ENCODE data around the gene DNAH10.
"Not testable (repeated sequence)": the region's sequence is repeated elsewhere in the genome, so short reads cannot be mapped to it uniquely, and the experiment has no call there.

Gene DNAH10

DNA sequence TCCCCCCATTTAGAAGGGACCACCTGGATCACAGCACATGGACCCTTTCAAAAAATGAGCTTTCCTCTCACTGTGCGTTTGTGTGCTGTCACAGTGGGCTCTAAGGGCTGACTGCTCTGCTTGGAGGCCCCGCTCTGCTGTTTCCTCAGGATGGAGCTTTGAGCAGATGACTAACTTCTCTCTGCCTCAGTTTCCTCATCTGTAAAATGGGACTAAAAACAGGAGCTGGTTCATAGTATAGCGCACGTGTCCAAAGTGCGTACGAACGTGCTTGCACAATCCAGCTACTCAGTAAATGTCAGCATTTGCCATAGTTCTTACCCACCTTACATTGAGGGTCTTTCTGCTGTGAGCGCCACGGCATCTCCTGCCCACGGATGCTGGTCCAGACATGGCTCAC, 12.7 kb upstream of the DNAH10 start:
- DNase-seq = no peak

DNA sequence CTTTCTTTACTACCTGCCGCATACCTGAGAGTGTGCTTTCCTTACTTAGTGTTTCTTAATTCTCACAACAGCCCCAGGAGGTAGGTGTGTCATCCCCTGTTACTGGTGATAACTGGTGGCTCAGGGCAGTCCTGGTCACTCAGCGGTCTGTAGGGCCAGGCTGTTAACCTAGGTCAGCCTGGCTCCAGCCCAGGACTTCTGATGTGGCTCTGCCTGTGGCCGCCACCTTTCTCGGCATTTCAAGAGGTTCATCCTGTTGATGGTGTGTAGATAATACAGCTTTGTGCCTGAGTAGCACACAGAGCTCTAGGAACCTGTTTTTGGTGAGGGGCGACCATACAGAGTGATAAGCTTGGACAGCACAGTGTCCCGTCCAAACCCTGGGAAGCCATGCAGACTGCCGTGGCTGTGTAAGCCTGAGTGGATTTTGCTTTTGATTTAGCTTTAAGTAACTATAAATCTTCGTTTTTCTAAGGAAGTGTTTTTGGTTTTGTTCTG, 11.9 kb upstream of the DNAH10 start:
- no peak for DNase-seq

GRCh38 chr12:123752046-123752445, 10.1 kb upstream of the DNAH10 start:
- no peak for DNase-seq

GRCh38 chr12:123754041-123754772, 7.9 kb upstream of the DNAH10 start:
- DNase-seq = no peak

DNA sequence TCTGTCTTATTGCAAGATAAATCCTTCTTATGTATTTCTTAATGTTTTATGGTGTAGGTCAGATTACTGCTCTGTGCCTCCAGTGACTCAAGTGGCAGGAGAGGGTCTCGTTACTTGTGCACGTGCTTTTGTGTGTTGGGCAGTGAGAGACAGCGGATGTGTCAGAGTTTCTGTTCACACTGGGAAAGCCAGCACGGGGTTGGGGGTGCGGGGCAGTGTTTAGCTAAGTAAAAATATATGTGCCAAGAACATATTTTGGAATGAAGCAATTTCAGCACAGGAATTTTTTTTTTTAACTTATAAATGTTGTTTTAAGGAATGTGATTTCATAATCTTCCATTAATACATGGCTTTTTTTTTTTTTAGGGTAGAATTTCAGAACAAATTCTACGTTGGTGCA, 4.5 kb upstream of the DNAH10 start:
- DNase-seq = no peak

GRCh38 chr12:123760267-123760938, 1.7 kb upstream of the DNAH10 start:
- DNase-seq = no peak

GRCh38 chr12:123762715-123763052, 583 bp downstream of the DNAH10 start:
- DNase-seq = no peak

GRCh38 chr12:123763093-123763492, 992 bp downstream of the DNAH10 start:
- DNase-seq = no peak

DNA sequence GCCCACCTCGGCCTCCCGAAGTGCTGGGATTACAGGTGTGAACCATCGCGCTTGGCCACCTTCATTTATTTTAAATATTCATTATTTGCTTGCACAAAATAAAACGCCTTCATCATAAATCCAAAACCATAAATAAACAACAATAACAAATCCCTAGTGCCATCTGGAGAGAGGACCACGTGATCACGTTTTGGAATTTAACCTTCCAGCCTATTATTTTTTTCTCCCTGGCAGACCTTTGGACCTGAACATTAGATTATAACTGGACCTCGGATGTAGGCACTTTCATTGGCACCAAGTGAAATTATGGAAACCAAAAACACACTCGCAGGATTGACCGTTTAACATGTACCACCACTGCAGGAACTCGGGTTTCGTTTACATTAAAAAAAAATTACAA, 2.0 kb downstream of the DNAH10 start:
- no peak for DNase-seq

DNA sequence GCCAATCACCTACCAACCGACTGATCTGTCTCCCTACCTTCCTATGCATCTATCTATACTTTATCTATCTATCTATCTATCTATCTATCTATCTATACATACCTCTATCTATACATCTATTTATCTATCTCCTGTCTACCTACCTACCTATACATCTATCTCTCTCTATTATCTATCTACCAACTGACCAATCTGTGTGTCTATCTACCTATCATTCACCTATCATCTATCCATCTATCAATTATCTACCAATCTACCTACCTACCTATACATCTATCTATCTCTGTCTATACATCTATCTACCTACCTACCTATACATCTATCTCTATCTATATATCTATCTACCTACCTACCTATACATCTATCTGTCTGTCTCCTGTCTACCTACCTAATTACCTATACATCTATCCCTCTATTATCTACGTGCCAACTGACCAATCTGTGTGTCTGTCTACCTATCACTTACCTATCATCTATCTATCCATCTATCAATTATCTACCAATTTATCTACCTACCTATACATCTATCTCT, 3.5 kb downstream of the DNAH10 start:
- no peak for DNase-seq

DNA sequence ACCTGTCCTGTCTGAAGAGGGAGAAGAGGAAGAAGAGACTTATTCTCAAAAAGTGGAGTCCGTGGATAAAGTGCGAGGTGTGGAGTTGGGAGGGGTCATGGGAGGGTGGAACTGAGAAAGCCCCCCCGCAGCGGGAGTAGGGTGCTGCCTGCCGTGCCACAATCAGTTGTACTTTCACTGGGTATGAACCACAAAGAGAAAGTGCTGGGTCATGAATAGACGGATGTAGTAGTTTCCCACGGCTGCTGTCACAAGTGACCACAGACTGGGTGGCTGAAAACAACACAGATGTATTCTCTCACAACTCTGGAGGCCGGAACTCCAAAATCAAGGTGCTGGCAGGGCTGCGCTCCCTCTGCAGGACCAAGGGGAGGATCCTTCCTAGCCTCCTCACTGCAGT, 5.5 kb downstream of the DNAH10 start:
- peak; percentile 37 for DNase-seq

- DNase-seq = no peak
These were observed 9.2 kb downstream of the DNAH10 start for GRCh38 chr12:123771261-123771660.

GRCh38 chr12:123772074-123772473, 10.0 kb downstream of the DNAH10 start:
- no peak for DNase-seq

DNA sequence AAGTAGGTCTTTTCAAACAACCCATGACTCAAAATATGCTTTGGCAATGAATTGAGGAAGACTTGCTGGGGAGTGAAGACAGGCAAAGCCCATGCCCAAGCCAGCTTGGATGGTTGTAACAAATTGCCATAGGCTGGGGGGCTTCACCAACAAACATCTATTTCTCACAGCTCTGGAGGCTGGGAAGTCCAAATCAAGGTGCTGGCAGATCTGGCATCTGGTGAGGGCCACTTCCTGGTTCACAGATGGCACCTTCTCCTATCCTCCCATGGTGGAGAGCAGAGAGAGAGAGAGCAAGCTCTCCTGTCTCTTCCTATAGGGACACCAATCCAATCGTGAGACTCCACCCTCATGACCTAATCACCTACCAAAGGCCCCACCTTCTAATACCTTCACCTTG, 11.3 kb downstream of the DNAH10 start:
- no peak for DNase-seq

DNA sequence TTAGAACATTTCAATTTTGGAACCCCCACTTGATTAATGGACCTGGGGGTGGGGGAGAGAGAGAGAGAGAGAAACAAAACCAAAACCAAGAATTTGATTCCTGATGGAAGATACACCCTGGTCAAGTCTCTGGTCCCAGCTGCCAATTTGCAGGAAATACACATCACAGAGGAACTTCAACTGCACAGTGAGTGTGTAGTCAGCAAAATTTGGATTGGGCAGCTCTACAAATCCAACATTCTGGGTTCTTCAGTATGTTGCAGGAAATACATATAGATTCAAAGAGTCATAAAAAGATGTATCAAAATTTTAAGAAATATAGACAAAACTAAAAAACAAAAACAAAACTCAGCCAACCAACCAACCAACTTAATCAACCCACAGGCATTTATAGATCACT, 17.4 kb downstream of the DNAH10 start:
- no peak for DNase-seq

DNA sequence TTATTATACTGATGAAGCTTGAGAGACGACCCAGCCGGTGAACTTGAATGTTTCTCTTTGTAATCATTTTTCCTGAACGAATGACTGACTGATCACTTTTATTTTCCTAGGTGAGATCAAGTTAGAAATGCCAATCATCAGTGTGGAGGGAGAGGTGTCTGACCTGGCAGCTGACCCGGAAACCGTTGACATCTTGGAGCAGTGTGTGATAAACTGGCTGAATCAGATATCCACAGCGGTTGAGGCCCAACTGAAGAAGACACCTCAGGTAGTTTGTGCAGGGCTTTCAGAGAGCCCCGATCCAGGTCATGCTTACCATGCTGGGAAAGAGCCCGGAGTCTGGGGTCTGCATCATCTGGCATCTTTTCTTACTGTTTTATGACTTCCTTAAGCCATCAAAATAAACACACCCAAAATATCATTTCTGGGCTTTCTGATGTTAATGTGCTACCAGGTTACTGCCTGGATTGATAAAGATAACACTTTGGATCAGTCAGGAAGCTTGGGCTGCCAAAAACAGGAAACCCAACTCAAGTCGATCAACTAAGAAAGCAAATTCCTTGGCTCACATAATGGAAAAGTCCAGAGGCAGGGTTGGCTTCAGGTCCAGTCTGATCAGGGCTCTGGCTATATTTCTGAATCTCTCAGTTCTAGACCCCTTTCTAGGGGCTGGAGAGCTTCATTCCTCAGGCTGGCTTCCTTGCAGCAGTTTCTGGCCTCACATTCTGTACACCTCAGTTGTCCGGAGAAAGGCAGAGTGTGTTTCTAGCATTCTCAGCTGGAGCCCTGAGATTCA, 21.1 kb downstream of the DNAH10 start:
- DNase-seq = no peak

- no peak for DNase-seq
These were observed 25.4 kb downstream of the DNAH10 start for GRCh38 chr12:123787466-123787865.

GRCh38 chr12:123788541-123788940, 26.4 kb downstream of the DNAH10 start:
- DNase-seq = no peak

DNA sequence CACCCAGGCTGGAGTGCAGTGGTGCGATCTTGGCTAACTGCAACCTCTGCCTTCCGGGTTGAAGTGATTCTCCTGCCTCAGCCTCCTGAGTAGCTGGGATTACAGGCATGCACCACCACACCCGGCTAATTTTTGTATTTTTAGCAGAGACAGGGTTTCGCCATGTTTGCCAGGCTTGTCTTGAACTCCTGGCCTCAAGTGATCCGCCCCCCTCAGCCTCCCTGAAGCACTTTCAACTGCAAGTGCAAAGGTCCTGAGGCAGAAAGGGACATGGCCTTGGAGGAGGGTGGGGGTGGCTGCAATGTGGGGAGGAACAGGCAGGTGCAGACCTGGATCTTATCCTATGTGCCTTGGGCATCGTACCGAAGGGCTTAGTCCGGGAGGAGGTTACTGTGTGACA, 27.3 kb downstream of the DNAH10 start:
- DNase-seq = not testable (repeated sequence)

GRCh38 chr12:123790905-123791467, 28.9 kb downstream of the DNAH10 start:
- no peak for DNase-seq

DNA sequence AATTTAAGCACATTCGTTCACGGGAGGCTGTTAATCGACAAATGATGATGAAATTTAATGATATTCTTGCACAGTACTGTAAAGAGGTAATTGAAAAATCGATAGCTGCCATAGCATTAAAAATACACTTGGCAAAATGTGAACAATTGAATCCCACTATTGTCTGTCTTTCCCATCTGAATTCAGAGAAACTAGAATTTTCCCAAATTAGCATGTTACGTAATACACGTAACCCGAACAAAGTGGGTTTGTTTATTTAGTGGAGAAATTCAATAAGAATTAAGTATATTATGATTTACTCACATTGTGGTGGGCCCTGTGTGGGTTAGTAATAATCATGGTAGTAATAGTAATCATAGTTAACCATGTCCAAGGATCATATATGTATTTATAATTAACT, 31.9 kb downstream of the DNAH10 start:
- no peak for DNase-seq

DNA sequence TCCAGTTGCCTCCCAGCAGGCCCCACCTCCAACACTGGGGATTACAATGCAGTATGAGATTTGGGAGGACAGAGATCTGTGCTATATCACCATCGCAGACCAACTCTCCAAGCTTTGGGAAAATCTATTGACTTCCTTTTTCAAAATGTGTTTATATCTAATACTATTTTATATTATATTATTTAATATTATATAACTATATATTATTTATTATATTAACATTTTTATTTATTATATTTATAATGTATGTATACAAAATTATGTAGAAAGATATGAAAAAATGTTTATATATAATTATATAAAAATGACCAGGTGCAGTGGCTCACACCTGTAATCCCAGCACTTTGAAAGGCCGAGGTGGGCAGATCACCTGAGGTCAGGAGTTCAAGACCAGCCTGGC, 36.4 kb downstream of the DNAH10 start:
- DNase-seq = no peak

DNA sequence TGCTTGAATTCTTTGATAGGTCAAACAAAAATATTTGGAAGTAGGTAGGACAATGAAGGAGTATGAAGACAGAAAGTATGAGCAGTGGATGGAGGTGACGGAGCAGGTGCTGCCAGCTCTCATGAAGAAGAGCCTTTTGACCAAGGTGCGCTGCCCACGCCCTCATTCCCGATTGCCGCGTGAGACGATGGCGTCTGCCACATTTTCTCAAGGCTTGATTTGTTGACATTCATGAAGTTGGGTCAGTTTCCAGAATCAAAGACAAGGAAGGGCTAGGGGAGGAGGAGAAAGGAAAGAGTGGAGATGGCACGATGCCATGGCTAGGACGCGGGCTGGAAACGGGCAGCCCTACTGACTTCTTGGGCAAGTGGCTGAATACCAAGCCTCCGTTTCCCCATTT, 37.1 kb downstream of the DNAH10 start:
- no peak for DNase-seq
